Activated CD4-positive, alpha-beta T cell treated with anti-CD3 and anti-CD28 coated beads, Interleukin-10, Interleukin-2, amounts not matched to agents 100 ng/mL and 50 ng/mL, durations not matched to agents 16 hours and 8 hours (primary cell): Measurements from ENCODE around the gene TPP2.
A peak's percentile ranks its signal among the peaks of the same experiment; 100 is the strongest.

Experiments
- DNase-seq: peaks from one replicate; pipeline ENCODE4 v3.0.0-alpha.2; 2020

The TPP2 gene

GRCh38 chr13:102596147-102597028, at the start of gene TPP2:
Gene TPP2, plus strand, starts transcription at chr13:102596986. Its CDS starts 53 bp downstream, at chr13:102597039.
- peak; percentile 99 for DNase-seq

- no peak for DNase-seq
These were observed 48.0 kb upstream of the TPP2 start for GRCh38 chr13:102548811-102549210.

GRCh38 chr13:102550507-102550906, 46.3 kb upstream of the TPP2 start:
- DNase-seq = no peak

- DNase-seq = peak; percentile 43
These were observed 40.8 kb upstream of the TPP2 start for GRCh38 chr13:102555914-102556553.

GRCh38 chr13:102556806-102557205, 40.0 kb upstream of the TPP2 start:
- no peak for DNase-seq

GRCh38 chr13:102558029-102558428, 38.8 kb upstream of the TPP2 start:
- no peak for DNase-seq

- DNase-seq = no peak
These were observed 34.9 kb upstream of the TPP2 start for GRCh38 chr13:102561933-102562332.

GRCh38 chr13:102563267-102563666, 33.5 kb upstream of the TPP2 start:
- no peak for DNase-seq

- DNase-seq = no peak
These were observed 32.2 kb upstream of the TPP2 start for GRCh38 chr13:102564564-102564963.

GRCh38 chr13:102566513-102566912, 30.3 kb upstream of the TPP2 start:
- DNase-seq = no peak

- no peak for DNase-seq
These were observed 28.9 kb upstream of the TPP2 start for GRCh38 chr13:102567857-102568256.

- no peak for DNase-seq
These were observed 27.3 kb upstream of the TPP2 start for GRCh38 chr13:102569488-102569887.

GRCh38 chr13:102571075-102571474, 25.7 kb upstream of the TPP2 start:
- no peak for DNase-seq

GRCh38 chr13:102572323-102572722, 24.5 kb upstream of the TPP2 start:
- no peak for DNase-seq

GRCh38 chr13:102580552-102581169, 16.1 kb upstream of the TPP2 start:
- DNase-seq = peak; percentile 67

GRCh38 chr13:102582256-102582655, 14.5 kb upstream of the TPP2 start:
- no peak for DNase-seq

GRCh38 chr13:102584434-102584833, 12.4 kb upstream of the TPP2 start:
- no peak for DNase-seq

- no peak for DNase-seq
These were observed 10.2 kb upstream of the TPP2 start for GRCh38 chr13:102586615-102587014.

GRCh38 chr13:102587916-102588315, 8.9 kb upstream of the TPP2 start:
- no peak for DNase-seq

- no peak for DNase-seq
These were observed 7.4 kb upstream of the TPP2 start for GRCh38 chr13:102589301-102589822.

- peak; percentile 87 for DNase-seq
These were observed 4.6 kb upstream of the TPP2 start for GRCh38 chr13:102591988-102592781.

- DNase-seq = no peak
These were observed 3.3 kb upstream of the TPP2 start for GRCh38 chr13:102593466-102593865.
